IMR-90 (cell line): Measurements from ENCODE around the gene CPB2. TPM values are rescaled to one million over a fixed set of nuclear protein-coding genes. Genes with fewer than 3 reads are reported as not detected.

ENCODE experiments used
- ATAC-seq: fragments of 200-7000 bp; cut with Tn5 transposase; 2 replicates; pipeline ENCODE4 v1.9.1; 2020; ENCODE audit warnings: low read depth, mild to moderate bottlenecking, moderate library complexity
- BruUV-seq: library from RNA; stranded (reverse); fragments of 400-500 nt; replicated peaks from 2 replicates; lab custom pipeline; 2021; lab: Mats Ljungman, UMichigan
- CTCF ChIA-PET: fragments of 300-600 bp; formaldehyde crosslinking; extraction: SDS; loops from one replicate; lab custom pipeline; 2021; ENCODE audit warnings: antibody characterized with exemption; lab: Yijun Ruan, JAX
- POLR2A ChIA-PET: fragments of 300-600 bp; sonication (Branson Sonifier 250); formaldehyde crosslinking; loops from one replicate; lab custom pipeline; 2022; ENCODE audit warnings: antibody characterized with exemption; ENCODE audit not compliant: unreplicated experiment; lab: Charles Lee
- DNase-seq: peaks from one replicate; pipeline ENCODE4 v3.0.0; 2013
- H2AFZ ChIP-seq: replicated peaks from 2 replicates; pipeline ENCODE3; 2013; ENCODE audit warnings: low read length, mild to moderate bottlenecking; ENCODE audit not compliant: poor library complexity
- H2AK5ac ChIP-seq: 2 replicates; pipeline ENCODE4 v1.6.1; 2013; ENCODE audit warnings: low read depth, low read length, inconsistent platforms
- H2AK9ac ChIP-seq: replicated peaks from 2 replicates; pipeline ENCODE3; 2013; ENCODE audit warnings: mild to moderate bottlenecking, low read depth, low read length, moderate library complexity; ENCODE audit not compliant: poor library complexity
- H2BK120ac ChIP-seq: 2 replicates; pipeline ENCODE4 v1.6.1; 2013; ENCODE audit warnings: low read depth, low read length, inconsistent platforms
- H2BK15ac ChIP-seq: 3 replicates; pipeline ENCODE4 v1.6.1; 2013; ENCODE audit warnings: low read depth, low read length, inconsistent platforms
- H2BK20ac ChIP-seq: 2 replicates; pipeline ENCODE4 v1.6.1; 2013; ENCODE audit warnings: low read depth, mild to moderate bottlenecking, inconsistent platforms, low read length, moderate library complexity
- H2BK5ac ChIP-seq: 2 replicates; pipeline ENCODE4 v1.6.1; 2013; ENCODE audit warnings: mild to moderate bottlenecking, low read depth, low read length, inconsistent platforms; ENCODE audit not compliant: poor library complexity, severe bottlenecking
- H3K14ac ChIP-seq: replicated peaks from 2 replicates; pipeline ENCODE4 v1.6.1; 2013; ENCODE audit warnings: low read depth, low read length, inconsistent platforms
- H3K18ac ChIP-seq: 2 replicates; pipeline ENCODE4 v1.6.1; 2013; ENCODE audit warnings: low read depth, low read length, control low read depth
- H3K23ac ChIP-seq: 2 replicates; pipeline ENCODE4 v1.6.1; 2013; ENCODE audit warnings: low read depth, low read length, inconsistent platforms
- H3K27ac ChIP-seq: 2 replicates; pipeline ENCODE4 v1.5.1; 2013; ENCODE audit warnings: mild to moderate bottlenecking, control low read depth, low read length; ENCODE audit not compliant: insufficient read depth
- H3K27me3 ChIP-seq: 2 replicates; pipeline ENCODE4 v1.6.1; 2013; ENCODE audit warnings: low read length; ENCODE audit not compliant: control insufficient read depth, insufficient read depth
- H3K36me3 ChIP-seq: 2 replicates; pipeline ENCODE4 v1.6.1; 2013; ENCODE audit warnings: low read length, mixed read lengths; ENCODE audit not compliant: control insufficient read depth, insufficient read depth
- H3K4ac ChIP-seq: 2 replicates; pipeline ENCODE4 v1.6.1; 2013; ENCODE audit warnings: low read depth, low read length, inconsistent platforms
- H3K4me1 ChIP-seq: 2 replicates; pipeline ENCODE4 v1.6.1; 2013; ENCODE audit warnings: low read length, mixed read lengths; ENCODE audit not compliant: control insufficient read depth, insufficient read depth
- H3K4me2 ChIP-seq: 2 replicates; pipeline ENCODE4 v1.6.1; 2013; ENCODE audit warnings: low read depth, mild to moderate bottlenecking, control low read depth, low read length, moderate library complexity
- H3K4me3 ChIP-seq: 2 replicates; pipeline ENCODE4 v1.5.1; 2013; ENCODE audit warnings: low read depth, mild to moderate bottlenecking, control low read depth, low read length, moderate library complexity; ENCODE audit not compliant: insufficient read depth
- H3K56ac ChIP-seq: 2 replicates; pipeline ENCODE4 v1.6.1; 2013; ENCODE audit warnings: low read length, inconsistent platforms; ENCODE audit not compliant: insufficient read depth; ENCODE audit errors: extremely low read depth
- H3K79me1 ChIP-seq, 2 experiments: 2 replicates each; pipeline ENCODE4 v1.6.1; 2013; ENCODE audit warnings: low read length in 2 of 2, inconsistent platforms in 1 of 2, low read depth in 1 of 2
- H3K9ac ChIP-seq: 2 replicates; pipeline ENCODE4 v1.6.1; 2013; ENCODE audit warnings: low read depth, low read length, control low read depth
- H3K9me1 ChIP-seq: 2 replicates; pipeline ENCODE4 v1.6.1; 2013; ENCODE audit warnings: low read length, inconsistent platforms; ENCODE audit not compliant: insufficient read depth
- H3K9me3 ChIP-seq: 2 replicates; pipeline ENCODE4 v1.6.1; 2013; ENCODE audit warnings: low read length; ENCODE audit not compliant: control insufficient read depth, insufficient read depth
- H4K20me1 ChIP-seq: 2 replicates; pipeline ENCODE4 v1.6.1; 2013; ENCODE audit warnings: low read length, inconsistent platforms; ENCODE audit not compliant: insufficient read depth
- H4K5ac ChIP-seq: 2 replicates; pipeline ENCODE4 v1.6.1; 2013; ENCODE audit warnings: mild to moderate bottlenecking, low read depth, low read length, control low read depth
- H4K8ac ChIP-seq, 2 experiments: 2 replicates each; pipeline ENCODE4 v1.6.1; 2013; ENCODE audit warnings: low read depth in 2 of 2, low read length in 2 of 2, control low read depth in 1 of 2, inconsistent platforms in 1 of 2
- H4K91ac ChIP-seq: 2 replicates; pipeline ENCODE4 v1.6.1; 2013; ENCODE audit warnings: low read depth, low read length, inconsistent platforms; ENCODE audit not compliant: insufficient read depth
- BHLHE40 ChIP-seq: fragments of 150-350 bp; IDR thresholded peaks from 2 replicates; pipeline ENCODE4 v1.6.1; 2016; ENCODE audit warnings: mild to moderate bottlenecking, low read depth, low read length
- CEBPB ChIP-seq: IDR thresholded peaks from 2 replicates; pipeline ENCODE4 v1.6.1; 2012; ENCODE audit warnings: low read depth, low read length, improper control_type of control experiment
- CHD1 ChIP-seq: IDR thresholded peaks from 2 replicates; pipeline ENCODE4 v1.6.1; 2012; ENCODE audit warnings: low read depth, low read length, improper control_type of control experiment
- FOS ChIP-seq: fragments of 150-350 bp; IDR thresholded peaks from 2 replicates; pipeline ENCODE4 v1.6.1; 2016; ENCODE audit warnings: low read depth, low read length
- MAFK ChIP-seq: IDR thresholded peaks from 2 replicates; pipeline ENCODE4 v1.6.1; 2012; ENCODE audit warnings: low read depth, low read length, improper control_type of control experiment
- MAZ ChIP-seq: IDR thresholded peaks from 2 replicates; pipeline ENCODE4 v1.6.1; 2012; ENCODE audit warnings: low read depth, mild to moderate bottlenecking, low read length, improper control_type of control experiment, moderate library complexity, borderline replicate concordance
- MXI1 ChIP-seq: IDR thresholded peaks from 2 replicates; pipeline ENCODE4 v1.6.1; 2012; ENCODE audit warnings: low read depth, mild to moderate bottlenecking, low read length, moderate library complexity, borderline replicate concordance
- POLR2A ChIP-seq: IDR thresholded peaks from 2 replicates; pipeline ENCODE4 v1.6.1; 2012; ENCODE audit warnings: mild to moderate bottlenecking, low read depth, low read length
- RCOR1 ChIP-seq: IDR thresholded peaks from 2 replicates; pipeline ENCODE4 v1.6.1; 2012; ENCODE audit warnings: mild to moderate bottlenecking, low read length, improper control_type of control experiment; ENCODE audit not compliant: insufficient replicate concordance
- RFX5 ChIP-seq: IDR thresholded peaks from 2 replicates; pipeline ENCODE4 v1.8.0; 2012; ENCODE audit warnings: low read depth, mild to moderate bottlenecking, low read length, moderate library complexity
- SMC3 ChIP-seq: fragments of 150-350 bp; IDR thresholded peaks from 2 replicates; pipeline ENCODE4 v1.6.1; 2016; ENCODE audit warnings: low read depth, mild to moderate bottlenecking, antibody characterized with exemption, low read length, moderate library complexity
- dilution Hi-C: fragments of 300-500 bp; cut with HindIII; formaldehyde crosslinking; loops from one replicate; pipeline ENCODE4 v1.14.3; 2018; ENCODE audit warnings: low sequenced_read_pairs; ENCODE audit not compliant: unreplicated experiment
- in situ Hi-C: fragments of 300-500 bp; cut with MboI; formaldehyde crosslinking; loops from 3 replicates; pipeline ENCODE4 v1.14.3; 2019; ENCODE audit warnings: low sequenced_read_pairs, inconsistent platforms, mixed read lengths
- intact Hi-C: fragments of 100-400 bp; cut with micrococcal nuclease; formaldehyde crosslinking; loops from 2 replicates; pipeline ENCODE4 v1.10.0; 2022
- polyA plus RNA-seq, 3 experiments: library from polyadenylated mRNA; depleted of rRNA; stranded (reverse); fragments of >200 nt; gene quantifications; 2 replicates each; pipeline ENCODE4 v1.2.3, GENCODE V29; 2012; ENCODE audit warnings: low replicate concordance in 1 of 3
- total RNA-seq: library from RNA; depleted of rRNA; stranded (reverse); fragments of >200 nt; gene quantifications from 2 replicates; pipeline ENCODE4 v1.2.3, GENCODE V29; 2012
- TF ChIP-seq, protein P1 (sequence below): conservative IDR thresholded peaks from 2 replicates; pipeline ENCODE4 v1.5.1; 2012; ENCODE audit warnings: mild to moderate bottlenecking, low read depth, low read length, improper control_type of control experiment
- TF ChIP-seq, protein P2 (sequence below): fragments of 150-350 bp; IDR thresholded peaks from 2 replicates; pipeline ENCODE4 v1.6.1; 2017; ENCODE audit warnings: mild to moderate bottlenecking, antibody characterized with exemption, low read length, low read depth
- TF ChIP-seq, protein P3 (sequence below): fragments of 150-350 bp; IDR thresholded peaks from 2 replicates; pipeline ENCODE4 v1.6.1; 2016; ENCODE audit warnings: low read depth, mild to moderate bottlenecking, low read length, moderate library complexity, borderline replicate concordance

CPB2 gene
- total and polyA plus RNA-seq, 2 of the 4 experiments (the other 2 are of a cell fraction): not detected

DNA sequence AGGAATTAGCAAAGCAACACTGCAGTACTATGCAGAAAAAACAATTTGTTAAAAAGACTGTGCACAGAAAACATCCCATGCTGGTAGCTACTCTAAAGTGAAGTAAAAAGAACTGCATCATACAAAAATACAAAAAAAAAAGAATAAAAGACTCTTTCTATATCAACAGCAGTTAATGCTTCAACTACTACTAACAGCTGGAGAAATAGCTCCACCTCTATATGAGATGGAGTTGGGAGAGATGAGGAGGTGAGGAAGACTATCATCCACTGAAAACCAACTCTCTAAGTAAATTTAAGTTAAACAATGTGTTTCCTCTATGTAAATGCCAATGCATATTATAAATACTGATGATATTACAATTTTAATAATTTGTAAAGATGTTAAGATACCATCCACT lies 54.1 kb downstream of the CPB2 start:
- no peak overlapping the region for H2BK20ac ChIP-seq
- H3K9ac ChIP-seq: no peak overlapping the region
- H3K56ac ChIP-seq: no peak overlapping the region
- H2AFZ ChIP-seq: no peak overlapping the region
- H4K8ac ChIP-seq: no peak overlapping the region
- no peaks in the 10 kb centered on the region for H3K36me3 ChIP-seq
- H3K4me3 ChIP-seq: no peak overlapping the region
- no peak overlapping the region for H3K14ac ChIP-seq
- no peak overlapping the region for H2AK5ac ChIP-seq
- in situ Hi-C loops: no loop called here
- no peaks in the 10 kb centered on the region for H3K27me3 ChIP-seq
- H3K4me2 ChIP-seq: peak overlapping the region; percentile 99
- ATAC-seq (no peak), DNase-seq (no peak)
- no peak overlapping the region for H3K27ac ChIP-seq
- H2BK120ac ChIP-seq: no peak overlapping the region
- no peaks in the 10 kb centered on the region for H3K9me1 ChIP-seq
- dilution Hi-C loops: no loop called here
- H2BK5ac ChIP-seq: no peak overlapping the region
- H4K20me1 ChIP-seq: peaks cover 5% of the 10 kb centered on the region; the same call in 1 of the 2 replicates
- TF ChIP-seq BHLHE40: no peak
- no peak for TF ChIP-seq MAZ
- no peak for TF ChIP-seq MXI1
- no peak for TF ChIP-seq RCOR1
- no peak for TF ChIP-seq RFX5
- no peak for TF ChIP-seq MAFK
- TF ChIP-seq CHD1: no peak
- TF ChIP-seq, protein P1, sequence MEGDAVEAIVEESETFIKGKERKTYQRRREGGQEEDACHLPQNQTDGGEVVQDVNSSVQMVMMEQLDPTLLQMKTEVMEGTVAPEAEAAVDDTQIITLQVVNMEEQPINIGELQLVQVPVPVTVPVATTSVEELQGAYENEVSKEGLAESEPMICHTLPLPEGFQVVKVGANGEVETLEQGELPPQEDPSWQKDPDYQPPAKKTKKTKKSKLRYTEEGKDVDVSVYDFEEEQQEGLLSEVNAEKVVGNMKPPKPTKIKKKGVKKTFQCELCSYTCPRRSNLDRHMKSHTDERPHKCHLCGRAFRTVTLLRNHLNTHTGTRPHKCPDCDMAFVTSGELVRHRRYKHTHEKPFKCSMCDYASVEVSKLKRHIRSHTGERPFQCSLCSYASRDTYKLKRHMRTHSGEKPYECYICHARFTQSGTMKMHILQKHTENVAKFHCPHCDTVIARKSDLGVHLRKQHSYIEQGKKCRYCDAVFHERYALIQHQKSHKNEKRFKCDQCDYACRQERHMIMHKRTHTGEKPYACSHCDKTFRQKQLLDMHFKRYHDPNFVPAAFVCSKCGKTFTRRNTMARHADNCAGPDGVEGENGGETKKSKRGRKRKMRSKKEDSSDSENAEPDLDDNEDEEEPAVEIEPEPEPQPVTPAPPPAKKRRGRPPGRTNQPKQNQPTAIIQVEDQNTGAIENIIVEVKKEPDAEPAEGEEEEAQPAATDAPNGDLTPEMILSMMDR: no peak
- TF ChIP-seq, protein P2, sequence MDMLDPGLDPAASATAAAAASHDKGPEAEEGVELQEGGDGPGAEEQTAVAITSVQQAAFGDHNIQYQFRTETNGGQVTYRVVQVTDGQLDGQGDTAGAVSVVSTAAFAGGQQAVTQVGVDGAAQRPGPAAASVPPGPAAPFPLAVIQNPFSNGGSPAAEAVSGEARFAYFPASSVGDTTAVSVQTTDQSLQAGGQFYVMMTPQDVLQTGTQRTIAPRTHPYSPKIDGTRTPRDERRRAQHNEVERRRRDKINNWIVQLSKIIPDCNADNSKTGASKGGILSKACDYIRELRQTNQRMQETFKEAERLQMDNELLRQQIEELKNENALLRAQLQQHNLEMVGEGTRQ: no peak
- TF ChIP-seq FOS: no peak
- TF ChIP-seq, protein P3, sequence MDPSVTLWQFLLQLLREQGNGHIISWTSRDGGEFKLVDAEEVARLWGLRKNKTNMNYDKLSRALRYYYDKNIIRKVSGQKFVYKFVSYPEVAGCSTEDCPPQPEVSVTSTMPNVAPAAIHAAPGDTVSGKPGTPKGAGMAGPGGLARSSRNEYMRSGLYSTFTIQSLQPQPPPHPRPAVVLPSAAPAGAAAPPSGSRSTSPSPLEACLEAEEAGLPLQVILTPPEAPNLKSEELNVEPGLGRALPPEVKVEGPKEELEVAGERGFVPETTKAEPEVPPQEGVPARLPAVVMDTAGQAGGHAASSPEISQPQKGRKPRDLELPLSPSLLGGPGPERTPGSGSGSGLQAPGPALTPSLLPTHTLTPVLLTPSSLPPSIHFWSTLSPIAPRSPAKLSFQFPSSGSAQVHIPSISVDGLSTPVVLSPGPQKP: no peak
- no peak for TF ChIP-seq CEBPB
- no peak for TF ChIP-seq POLR2A
- TF ChIP-seq SMC3: no peak
- H3K23ac ChIP-seq: no peak overlapping the region
- no peaks in the 10 kb centered on the region for H3K4me1 ChIP-seq
- H4K5ac ChIP-seq: no peak overlapping the region
- no TSS peak for BruUV-seq
- CTCF ChIA-PET: no interaction called here
- no peak overlapping the region for H2AK9ac ChIP-seq
- peaks cover 0 to 14% of the 10 kb centered on the region in 2 experiments; a peak in 3 of 4 replicates for H3K79me1 ChIP-seq
- H3K18ac ChIP-seq: no peak overlapping the region
- H2BK15ac ChIP-seq: no peak overlapping the region
- POLR2A ChIA-PET: interaction anchor here (0.6 kb wide), 1 partner anchor 22 kb away, joined by 4 read pairs; no protein-coding TSS in a partner anchor
- H3K4ac ChIP-seq: no peak overlapping the region
- intact Hi-C loops: loop anchor here (10.0 kb wide), 1 partner anchor 276 kb away; no protein-coding TSS in a partner anchor
- no peaks in the 10 kb centered on the region for H3K9me3 ChIP-seq
- H4K91ac ChIP-seq: no peak overlapping the region
